Erythroblast (primary cell): Measurements from ENCODE around the gene CFAP210.
"Not testable (repeated sequence)": the region's sequence is repeated elsewhere in the genome, so short reads cannot be mapped to it uniquely, and the experiment has no call there.

Experiments
- GATA1 ChIP-seq: IDR thresholded peaks from 2 replicates; pipeline ENCODE4 v1.6.1; 2011; ENCODE audit warnings: low read depth, mild to moderate bottlenecking, control low read depth, low read length, moderate library complexity
- POLR2A ChIP-seq: IDR thresholded peaks from 2 replicates; pipeline ENCODE4 v1.6.1; 2011; ENCODE audit warnings: mild to moderate bottlenecking, low read length

DNA sequence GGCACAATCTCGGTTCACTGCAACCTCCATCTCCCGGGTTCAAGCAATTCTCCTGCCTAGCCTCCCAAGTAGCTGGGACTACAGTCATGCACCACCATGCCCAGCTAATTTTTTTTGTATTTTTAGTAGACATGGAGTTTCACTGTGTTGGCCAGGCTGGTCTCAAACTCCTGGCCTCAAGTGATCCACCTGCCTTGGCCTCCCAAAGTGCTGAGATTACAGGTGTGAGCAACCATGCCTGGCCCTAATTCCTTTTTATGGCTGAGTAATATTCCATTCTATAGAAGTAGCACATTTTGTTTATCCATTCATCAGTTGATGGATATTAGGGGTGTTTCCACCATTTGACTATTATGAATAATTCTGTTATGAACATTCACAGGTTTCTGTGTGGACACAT lies 9.5 kb downstream of the CFAP210 start:
- not testable (repeated sequence) for TF ChIP-seq POLR2A, GATA1
